Prostate gland (tissue), 2 donors: ENCODE results near the gene OR10A5. TPM values are rescaled to one million over a fixed set of nuclear protein-coding genes. Genes with fewer than 3 reads are reported as not detected.

Source experiments
- DNase-seq: peaks from one replicate; pipeline ENCODE4 v3.0.0-alpha.2; 2019; ENCODE audit warnings: low spot score
- H3K27ac ChIP-seq, 2 donors: fragments of 200-600 bp; sonication (generic); 2 replicates each; pipeline ENCODE4 v1.5.1; 2017 to 2019
- H3K27me3 ChIP-seq: fragments of 200-600 bp; sonication (generic); replicated peaks from 2 replicates; pipeline ENCODE4 v1.5.1; 2019; ENCODE audit not compliant: insufficient read depth
- H3K36me3 ChIP-seq, 2 donors: fragments of 200-600 bp; sonication (generic); 1 replicate in 1 of 2; 2 replicates in 1 of 2; pipeline versions ENCODE4 v1.5.1 to v1.8.1; 2017 to 2019
- H3K4me1 ChIP-seq: fragments of 200-600 bp; sonication (generic); replicated peaks from 2 replicates; pipeline ENCODE4 v1.5.1; 2019
- H3K4me3 ChIP-seq, 2 donors: fragments of 200-600 bp; sonication (generic); 2 replicates each; pipeline ENCODE4 v1.5.1; 2017 to 2019
- H3K9me3 ChIP-seq: fragments of 200-600 bp; sonication (generic); 2 replicates; pipeline ENCODE4 v1.5.1; 2017
- CTCF ChIP-seq, 4 experiments: fragments of 200-600 bp in 2 of 4; fragments of 450-650 bp in 2 of 4; sonication (generic) in 2 of 4; IDR thresholded peaks; 1 replicate in 3 of 4; 2 replicates in 1 of 4; pipeline ENCODE4 v1.5.1; 2016 to 2019; ENCODE audit warnings: antibody characterized with exemption in 4 of 4, mild to moderate bottlenecking in 2 of 4, moderate library complexity in 2 of 4
- POLR2A ChIP-seq: fragments of 450-650 bp; IDR thresholded peaks from one replicate; pipeline ENCODE4 v1.6.1; 2016; ENCODE audit warnings: antibody characterized with exemption, mild to moderate bottlenecking
- POLR2AphosphoS5 ChIP-seq: sonication (generic); formaldehyde crosslinking; IDR thresholded peaks from one replicate; pipeline ENCODE4 v1.6.1; 2017; ENCODE audit warnings: antibody characterized with exemption
- WGBS: methylation state at CpG from one replicate; pipeline ENCODE4 v1.1.5; 2018; 5-methylcytosine and 5-hydroxymethylcytosine counted together
- intact Hi-C: fragments of 100-400 bp; cut with DNase I; formaldehyde crosslinking; loops from one replicate; pipeline ENCODE4 v1.14.2; 2022
- total RNA-seq, 2 donors: library from RNA; depleted of rRNA; stranded (reverse); fragments of >200 nt; gene quantifications; one replicate each; pipeline ENCODE4 v1.1.0, GENCODE V29; 2016

The OR10A5 gene
- total RNA-seq, 2 donors from 2014 or later = not detected

- Histone ChIP-seq H3K4me1 (no peaks in the 10 kb centered on the region), H3K27ac (no peak overlapping the region), H3K27me3 (no peaks in the 10 kb centered on the region), H3K9me3 (no peaks in the 10 kb centered on the region), H3K36me3 (no peaks in the 10 kb centered on the region), H3K4me3 (no peak overlapping the region)
- TF ChIP-seq POLR2A (no peak), POLR2AphosphoS5 (no peak), CTCF (IDR thresholded peaks at IDR 0.05) (no peak)
- intact Hi-C loops = no loop called here
- DNase-seq = no peak
- WGBS = 87% methylated on average over 4 of the region's 4 CpGs
Measured at GRCh38 chr11:6888830-6889229, 43.3 kb downstream of the OR10A5 start.

- H3K4me3 ChIP-seq = no peak overlapping the region
- WGBS = 94% methylated on average over 1 of the region's 1 CpG
Measured at GRCh38 chr11:6889835-6890234, 44.4 kb downstream of the OR10A5 start.

GRCh38 chr11:6892400-6892799 is 46.9 kb downstream of the OR10A5 start, which contains the start of gene OR2D2:
TSS of gene OR2D2 (minus strand) at chr11:6892500. CDS start at chr11:6892500, 0 bp downstream.
- TF ChIP-seq POLR2AphosphoS5 (no peak), POLR2A (no peak), CTCF (IDR thresholded peaks at IDR 0.05) (no peak)
- Histone ChIP-seq H3K27ac (no peak within 1 kb of the TSS), H3K36me3 (no peaks in the 10 kb centered on the region), H3K27me3 (no peaks in the 10 kb centered on the region), H3K4me1 (no peaks in the 10 kb centered on the region), H3K4me3 (no peak within 1 kb of the TSS), H3K9me3 (no peaks in the 10 kb centered on the region)
- 71% methylated on average over 2 of the region's 2 CpGs for WGBS
- intact Hi-C loops = no loop called here
- DNase-seq = no peak

More at GRCh38 chr11:6889835-6890234, 44.4 kb downstream of the OR10A5 start:
- H3K4me1 ChIP-seq = no peaks in the 10 kb centered on the region
- no peak for DNase-seq
- H3K36me3 ChIP-seq = no peaks in the 10 kb centered on the region
- no peaks in the 10 kb centered on the region for H3K27me3 ChIP-seq
- intact Hi-C loops = no loop called here
- TF ChIP-seq POLR2A = no peak
- TF ChIP-seq POLR2AphosphoS5 = no peak
- no peak for TF ChIP-seq CTCF (IDR thresholded peaks at IDR 0.05)
- H3K27ac ChIP-seq = no peak overlapping the region
- no peaks in the 10 kb centered on the region for H3K9me3 ChIP-seq

- Histone ChIP-seq H3K36me3 (no peaks in the 10 kb centered on the region), H3K27ac (no peak overlapping the region), H3K4me1 (no peaks in the 10 kb centered on the region), H3K4me3 (no peak overlapping the region), H3K27me3 (no peaks in the 10 kb centered on the region), H3K9me3 (no peaks in the 10 kb centered on the region)
- no peak for TF ChIP-seq CTCF (IDR thresholded peaks at IDR 0.05)
- TF ChIP-seq POLR2A = no peak
- TF ChIP-seq POLR2AphosphoS5 = no peak
- intact Hi-C loops = no loop called here
- no peak for DNase-seq
Measured at GRCh38 chr11:6894097-6894496, 48.6 kb downstream of the OR10A5 start.

- Histone ChIP-seq H3K27me3 (no peaks in the 10 kb centered on the region), H3K4me1 (no peaks in the 10 kb centered on the region), H3K27ac (no peak overlapping the region), H3K36me3 (no peaks in the 10 kb centered on the region), H3K4me3 (no peak overlapping the region), H3K9me3 (no peaks in the 10 kb centered on the region)
- intact Hi-C loops = no loop called here
- no peak for DNase-seq
- TF ChIP-seq POLR2AphosphoS5 (no peak), CTCF (IDR thresholded peaks at IDR 0.05) (no peak), POLR2A (no peak)
Measured at GRCh38 chr11:6895010-6895409, 49.5 kb downstream of the OR10A5 start.
